ENCODE measurements around the gene NFIB. TPM values are rescaled to one million over a fixed set of nuclear protein-coding genes. Genes with fewer than 3 reads are reported as not detected.

The NFIB gene
- total RNA-seq, 1 donor from 2014 or later, result 9.4 TPM

DNA sequence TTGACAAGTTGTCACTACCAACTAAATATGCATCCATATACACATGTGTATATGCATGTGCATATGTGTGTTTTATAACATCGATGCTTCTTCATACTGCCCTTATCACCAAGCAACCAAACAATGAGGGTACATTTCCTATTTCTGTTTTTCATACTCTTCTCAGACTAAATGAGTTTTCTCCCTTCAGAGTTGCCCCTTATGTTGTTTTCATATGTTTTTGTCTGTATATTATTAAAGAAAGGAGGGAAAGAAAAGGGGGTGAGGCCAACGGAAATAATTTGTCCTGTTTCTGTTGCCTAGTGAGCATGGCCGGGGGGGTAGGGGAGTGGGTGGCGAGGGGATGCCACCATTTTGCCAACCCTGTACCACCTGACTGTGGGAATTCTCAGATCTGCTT is 28.8 kb upstream of the NFIB start:
- no peak overlapping the region for H3K4me2 ChIP-seq (ENCODE audit: low read length)
- H3K27me3 ChIP-seq (ENCODE audit: insufficient read depth, low read length), result peaks cover 93% of the 10 kb centered on the region
- no peaks in the 10 kb centered on the region for H3K9me3 ChIP-seq (ENCODE audit: insufficient read depth, low read depth, low read length)
- no peak overlapping the region for H3K27ac ChIP-seq (ENCODE audit: low read depth, low read length)
- H3K9me3 Mint-ChIP-seq (ENCODE audit: unreplicated experiment), result no peaks in the 10 kb centered on the region
- no peaks in the 10 kb centered on the region for H3K36me3 Mint-ChIP-seq (ENCODE audit: low read depth, unreplicated experiment)
- H3K9ac ChIP-seq (ENCODE audit: low read length), result no peak overlapping the region
- DNase-seq (ENCODE audit: low read depth), result no peak
- H4K20me1 ChIP-seq (ENCODE audit: insufficient read depth, low read length), result no peaks in the 10 kb centered on the region
- H3K27me3 Mint-ChIP-seq (ENCODE audit: low read depth, unreplicated experiment), result peaks cover 24% of the 10 kb centered on the region
- H3K79me2 ChIP-seq (ENCODE audit: insufficient read depth, low read length), result peaks cover 11% of the 10 kb centered on the region
- TF ChIP-seq EZH2 (IDR thresholded peaks at IDR 0.05; ENCODE audit: insufficient read depth, low read length), result no peak
- no peak for TF ChIP-seq CTCF (IDR thresholded peaks at IDR 0.05; ENCODE audit: insufficient read depth, low read depth, low read length)
- no peak overlapping the region for H3K4me3 ChIP-seq (ENCODE audit: insufficient read depth, low read depth, low read length)
- no peak overlapping the region for H2AFZ ChIP-seq (ENCODE audit: low read depth, low read length)
- peaks cover 3% of the 10 kb centered on the region for H3K4me1 Mint-ChIP-seq (ENCODE audit: low read depth, unreplicated experiment)
- no peak for FAIRE-seq
- no peak overlapping the region for H3K27ac Mint-ChIP-seq (ENCODE audit: unreplicated experiment)
- H3K4me3 Mint-ChIP-seq (ENCODE audit: unreplicated experiment), result no peak overlapping the region
- peaks cover 9% of the 10 kb centered on the region for H3K4me1 ChIP-seq (ENCODE audit: insufficient read depth, low read length)
- H3K36me3 ChIP-seq (ENCODE audit: insufficient read depth, low read length), result no peaks in the 10 kb centered on the region

- Mint-ChIP-seq H3K27me3 (ENCODE audit: low read depth, unreplicated experiment) (peaks cover 22% of the 10 kb centered on the region), H3K27ac (ENCODE audit: unreplicated experiment) (no peak overlapping the region), H3K9me3 (ENCODE audit: unreplicated experiment) (no peaks in the 10 kb centered on the region), H3K4me1 (ENCODE audit: low read depth, unreplicated experiment) (peaks cover 3% of the 10 kb centered on the region), H3K4me3 (ENCODE audit: unreplicated experiment) (no peak overlapping the region), H3K36me3 (ENCODE audit: low read depth, unreplicated experiment) (no peaks in the 10 kb centered on the region)
- no peaks in the 10 kb centered on the region for H4K20me1 ChIP-seq (ENCODE audit: insufficient read depth, low read length)
- FAIRE-seq (no peak), DNase-seq (ENCODE audit: low read depth) (no peak)
- no peak for TF ChIP-seq CTCF (IDR thresholded peaks at IDR 0.05; ENCODE audit: insufficient read depth, low read depth, low read length)
- no peak for TF ChIP-seq EZH2 (IDR thresholded peaks at IDR 0.05; ENCODE audit: insufficient read depth, low read length)
- H3K27me3 ChIP-seq (ENCODE audit: insufficient read depth, low read length), result peaks cover 82% of the 10 kb centered on the region
- no peaks in the 10 kb centered on the region for H3K9me3 ChIP-seq (ENCODE audit: insufficient read depth, low read depth, low read length)
- H3K4me2 ChIP-seq (ENCODE audit: low read length), result no peak overlapping the region
- H3K79me2 ChIP-seq (ENCODE audit: insufficient read depth, low read length), result peaks cover 8% of the 10 kb centered on the region
- H3K36me3 ChIP-seq (ENCODE audit: insufficient read depth, low read length), result no peaks in the 10 kb centered on the region
- H3K4me3 ChIP-seq (ENCODE audit: insufficient read depth, low read depth, low read length), result no peak overlapping the region
- H2AFZ ChIP-seq (ENCODE audit: low read depth, low read length), result no peak overlapping the region
- no peak overlapping the region for H3K9ac ChIP-seq (ENCODE audit: low read length)
- H3K27ac ChIP-seq (ENCODE audit: low read depth, low read length), result no peak overlapping the region
- H3K4me1 ChIP-seq (ENCODE audit: insufficient read depth, low read length), result peaks cover 5% of the 10 kb centered on the region
These were observed 27.6 kb upstream of the NFIB start for GRCh38 chr9:14341437-14342122.

DNA sequence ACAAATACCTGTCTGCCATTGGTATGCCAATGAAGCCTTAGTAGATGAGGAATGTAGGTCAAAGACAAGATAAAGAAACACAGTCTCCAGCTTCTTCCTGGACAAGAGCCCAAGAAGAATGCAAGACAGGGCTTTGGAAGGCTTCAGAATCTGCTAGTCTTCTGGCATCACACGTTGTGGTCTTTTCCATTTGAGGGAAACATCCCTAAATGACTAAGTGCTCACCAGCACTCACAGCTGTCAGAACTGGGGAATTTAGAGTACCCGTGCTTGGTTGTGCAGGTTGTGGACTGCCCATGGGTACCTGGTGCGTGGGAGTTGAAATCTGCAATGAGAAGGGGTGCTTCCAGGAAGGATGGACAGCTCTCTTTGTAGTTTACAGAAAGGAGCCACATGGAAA is 27.1 kb upstream of the NFIB start:
- H3K4me3 Mint-ChIP-seq (ENCODE audit: unreplicated experiment), result no peak overlapping the region
- H3K4me2 ChIP-seq (ENCODE audit: low read length), result no peak overlapping the region
- H3K9me3 Mint-ChIP-seq (ENCODE audit: unreplicated experiment), result no peaks in the 10 kb centered on the region

More for the DNA sequence above, 27.1 kb upstream of the NFIB start:
- Histone ChIP-seq H2AFZ (ENCODE audit: low read depth, low read length) (no peak overlapping the region), H3K27me3 (ENCODE audit: insufficient read depth, low read length) (peaks cover 76% of the 10 kb centered on the region), H4K20me1 (ENCODE audit: insufficient read depth, low read length) (no peaks in the 10 kb centered on the region), H3K27ac (ENCODE audit: low read depth, low read length) (no peak overlapping the region), H3K4me1 (ENCODE audit: insufficient read depth, low read length) (peaks cover 5% of the 10 kb centered on the region), H3K9ac (ENCODE audit: low read length) (no peak overlapping the region), H3K9me3 (ENCODE audit: insufficient read depth, low read depth, low read length) (no peaks in the 10 kb centered on the region), H3K4me3 (ENCODE audit: insufficient read depth, low read depth, low read length) (no peak overlapping the region), H3K36me3 (ENCODE audit: insufficient read depth, low read length) (no peaks in the 10 kb centered on the region), H3K79me2 (ENCODE audit: insufficient read depth, low read length) (peaks cover 4% of the 10 kb centered on the region)
- TF ChIP-seq CTCF (IDR thresholded peaks at IDR 0.05; ENCODE audit: insufficient read depth, low read depth, low read length) (no peak), EZH2 (IDR thresholded peaks at IDR 0.05; ENCODE audit: insufficient read depth, low read length) (no peak)
- H3K27ac Mint-ChIP-seq (ENCODE audit: unreplicated experiment), result no peak overlapping the region
- FAIRE-seq (no peak), DNase-seq (ENCODE audit: low read depth) (no peak)
- peaks cover 22% of the 10 kb centered on the region for H3K27me3 Mint-ChIP-seq (ENCODE audit: low read depth, unreplicated experiment)
- H3K36me3 Mint-ChIP-seq (ENCODE audit: low read depth, unreplicated experiment), result no peaks in the 10 kb centered on the region
- peaks cover 3% of the 10 kb centered on the region for H3K4me1 Mint-ChIP-seq (ENCODE audit: low read depth, unreplicated experiment)
